GM13977 (cell line): ENCODE measurements around the gene DGKZ.

ENCODE experiments used
- DNase-seq: peaks from one replicate; pipeline ENCODE4 v3.0.0; 2012; ENCODE audit warnings: low spot score
- in situ Hi-C: fragments of 300-500 bp; cut with MboI; formaldehyde crosslinking; loops from one replicate; pipeline ENCODE4 v1.12.0; 2022; ENCODE audit warnings: low sequenced_read_pairs, low pct_unique_long_range_greater_than_20kb, mixed read lengths, inconsistent platforms; ENCODE audit not compliant: unreplicated experiment
- TF ChIP-seq, protein P1 (sequence below): IDR thresholded peaks from 2 replicates; pipeline ENCODE4 v1.5.1; 2012; ENCODE audit warnings: mild to moderate bottlenecking, control low read depth; ENCODE audit not compliant: insufficient read depth; ENCODE audit errors: extremely low read depth, missing control alignments

DGKZ gene

DNA sequence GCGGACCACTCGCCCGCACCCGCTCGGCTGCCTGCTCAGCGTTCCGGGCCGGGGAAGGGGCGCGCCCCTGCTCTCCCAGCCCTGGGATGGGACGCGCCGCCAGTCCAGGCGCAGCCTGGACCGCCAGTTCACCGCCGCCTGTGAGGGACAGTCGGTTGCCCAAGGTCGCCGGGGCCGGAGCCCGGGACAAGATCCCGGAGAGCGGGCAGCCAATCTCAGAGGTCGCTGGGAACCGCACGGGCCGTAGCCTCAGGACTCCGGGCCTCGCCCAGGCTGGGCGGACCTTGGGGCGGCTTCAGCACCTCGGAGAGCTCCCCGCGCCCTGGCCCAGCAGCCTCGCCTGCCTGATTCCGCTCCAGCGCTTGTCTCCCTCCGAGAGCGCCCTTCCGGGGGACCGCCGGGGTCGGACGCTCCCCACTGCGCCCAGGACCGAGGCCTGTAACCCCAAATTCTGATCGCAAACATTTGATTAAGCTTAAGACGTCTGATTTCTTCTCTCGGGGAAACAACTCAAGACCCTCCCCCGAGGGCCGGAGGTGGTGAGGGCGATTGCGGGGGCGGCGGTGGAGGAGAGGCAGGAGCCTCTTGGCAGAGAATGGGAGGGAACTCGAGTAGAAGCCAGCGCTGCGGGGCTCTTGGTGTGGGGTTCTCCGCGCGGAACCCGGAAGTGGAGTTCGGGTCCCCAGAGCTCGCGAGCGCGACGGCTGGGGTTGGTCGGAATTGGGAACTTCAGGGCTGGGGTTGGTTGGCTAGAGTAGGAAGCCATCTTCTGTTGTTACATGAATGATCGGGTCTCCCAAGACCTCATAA is 45.4 kb downstream of the DGKZ start:
- TF ChIP-seq, protein P1, sequence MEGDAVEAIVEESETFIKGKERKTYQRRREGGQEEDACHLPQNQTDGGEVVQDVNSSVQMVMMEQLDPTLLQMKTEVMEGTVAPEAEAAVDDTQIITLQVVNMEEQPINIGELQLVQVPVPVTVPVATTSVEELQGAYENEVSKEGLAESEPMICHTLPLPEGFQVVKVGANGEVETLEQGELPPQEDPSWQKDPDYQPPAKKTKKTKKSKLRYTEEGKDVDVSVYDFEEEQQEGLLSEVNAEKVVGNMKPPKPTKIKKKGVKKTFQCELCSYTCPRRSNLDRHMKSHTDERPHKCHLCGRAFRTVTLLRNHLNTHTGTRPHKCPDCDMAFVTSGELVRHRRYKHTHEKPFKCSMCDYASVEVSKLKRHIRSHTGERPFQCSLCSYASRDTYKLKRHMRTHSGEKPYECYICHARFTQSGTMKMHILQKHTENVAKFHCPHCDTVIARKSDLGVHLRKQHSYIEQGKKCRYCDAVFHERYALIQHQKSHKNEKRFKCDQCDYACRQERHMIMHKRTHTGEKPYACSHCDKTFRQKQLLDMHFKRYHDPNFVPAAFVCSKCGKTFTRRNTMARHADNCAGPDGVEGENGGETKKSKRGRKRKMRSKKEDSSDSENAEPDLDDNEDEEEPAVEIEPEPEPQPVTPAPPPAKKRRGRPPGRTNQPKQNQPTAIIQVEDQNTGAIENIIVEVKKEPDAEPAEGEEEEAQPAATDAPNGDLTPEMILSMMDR: no peak
- DNase-seq: peak; percentile 98
- in situ Hi-C loops: loop anchor here (10.0 kb wide), 1 partner anchor 142 kb away; no protein-coding TSS in a partner anchor

DNA sequence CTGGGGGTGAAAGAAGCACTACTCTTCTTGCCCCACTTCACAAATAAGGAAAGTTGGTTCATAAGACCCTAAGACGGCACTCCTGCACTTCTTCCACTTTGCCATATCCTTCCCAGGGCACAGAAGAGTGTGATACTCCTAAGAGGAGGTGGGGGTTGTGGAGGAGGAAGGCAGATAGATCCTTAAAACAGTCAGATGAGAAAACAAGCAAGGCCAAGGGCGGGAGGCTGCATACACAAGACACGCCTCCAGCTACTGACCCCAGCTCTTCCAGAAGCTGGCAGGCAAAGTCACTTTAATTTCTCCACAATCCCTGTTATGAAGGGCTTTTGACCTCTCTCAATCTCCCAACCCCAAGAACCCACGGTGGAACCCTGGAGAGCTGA is 46.0 kb downstream of the DGKZ start:
- in situ Hi-C loops: loop anchor here (10.0 kb wide), 1 partner anchor 142 kb away; no protein-coding TSS in a partner anchor
- TF ChIP-seq, protein P1: no peak
- no peak for DNase-seq

DNA sequence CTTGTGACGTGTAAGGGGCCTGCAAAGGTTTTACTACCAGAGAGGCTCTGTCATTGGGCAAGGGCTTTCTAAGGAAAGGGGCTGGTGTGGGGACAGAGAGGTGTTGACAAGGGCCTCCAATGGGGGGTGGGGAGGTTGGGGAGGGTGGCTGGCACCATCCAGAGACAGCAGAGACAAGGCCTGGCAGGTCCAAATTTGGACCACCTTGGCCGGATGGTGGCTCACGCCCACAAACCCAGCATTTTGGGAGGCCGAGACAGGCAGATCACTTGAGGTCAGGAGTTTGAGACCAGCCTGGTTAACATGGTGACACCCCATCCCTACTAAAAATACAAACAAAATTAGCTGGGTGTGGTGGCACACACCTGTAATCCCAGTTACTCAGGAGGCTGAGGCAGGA is 46.5 kb downstream of the DGKZ start:
- TF ChIP-seq, protein P1: no peak
- no peak for DNase-seq
- in situ Hi-C loops: loop anchor here (10.0 kb wide), 1 partner anchor 141 kb away; no protein-coding TSS in a partner anchor

DNA sequence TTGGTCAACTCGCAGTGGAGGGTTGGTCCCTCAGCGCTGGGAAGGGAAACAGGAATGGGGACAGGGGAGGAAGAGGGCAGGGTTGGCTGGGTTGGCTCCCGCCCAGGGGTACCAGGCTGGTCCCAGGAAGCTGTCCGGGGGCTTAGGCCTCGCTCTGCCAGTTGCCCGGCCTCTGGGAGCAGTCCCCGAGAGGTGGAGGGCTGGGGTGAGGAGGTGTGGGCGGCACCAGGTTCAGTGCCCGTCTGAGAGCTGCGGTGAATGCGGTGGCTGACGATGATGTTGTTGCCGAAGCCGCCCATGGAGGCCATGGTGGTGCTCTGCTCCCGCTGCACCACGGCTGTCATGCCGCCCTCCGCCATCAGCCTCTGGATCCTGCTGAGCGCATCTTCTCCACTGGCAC is 50.3 kb downstream of the DGKZ start:
- TF ChIP-seq, protein P1: no peak
- DNase-seq: no peak
- in situ Hi-C loops: loop anchor here (10.0 kb wide), 1 partner anchor 137 kb away; no protein-coding TSS in a partner anchor

DNA sequence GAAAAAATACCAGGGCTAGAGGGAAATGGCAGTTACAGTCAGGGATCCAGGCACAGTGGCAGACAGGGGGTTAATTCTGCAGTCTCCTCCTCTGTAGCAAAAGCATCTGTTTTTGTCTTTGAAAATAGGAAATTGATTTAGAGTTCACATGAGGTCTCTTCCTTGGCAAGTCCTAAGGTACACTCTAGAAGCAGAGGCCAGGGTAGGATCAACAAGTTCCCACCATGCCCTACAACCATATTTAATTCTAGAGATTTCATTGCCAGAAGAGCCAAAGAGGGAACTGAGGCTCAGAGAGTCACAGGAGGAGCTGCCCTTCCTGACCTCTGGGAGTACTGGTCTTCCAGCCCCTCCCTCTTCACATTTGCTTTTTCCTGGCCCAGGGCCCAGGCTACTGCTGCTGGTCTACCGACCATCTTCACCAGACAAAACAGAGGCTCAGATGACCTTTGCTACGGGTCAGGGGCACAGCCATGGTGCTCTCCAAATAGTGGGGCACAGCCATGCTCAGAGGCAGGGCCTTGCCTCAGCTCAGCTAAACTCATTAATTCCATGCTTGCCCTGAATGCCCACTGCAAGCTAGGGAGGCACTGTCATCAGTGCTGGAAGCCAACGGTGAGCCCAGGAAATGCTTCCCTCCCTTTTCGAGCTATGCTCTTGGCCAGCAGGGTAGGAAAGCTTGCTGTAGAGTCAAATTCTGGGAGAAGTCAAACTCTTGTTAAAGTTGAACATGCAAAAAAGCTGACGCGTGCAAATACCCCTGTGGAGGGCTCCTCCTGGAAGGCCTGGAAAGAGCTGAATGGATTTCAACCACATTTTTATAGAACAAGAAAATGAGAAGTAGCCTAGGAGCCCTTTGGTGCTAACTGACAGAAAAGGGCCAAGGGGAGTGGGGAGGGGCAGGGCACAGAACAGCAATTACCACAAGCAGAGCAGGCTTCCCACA is 56.0 kb downstream of the DGKZ start:
- in situ Hi-C loops: no loop called here
- TF ChIP-seq, protein P1: no peak
- DNase-seq: no peak

DNA sequence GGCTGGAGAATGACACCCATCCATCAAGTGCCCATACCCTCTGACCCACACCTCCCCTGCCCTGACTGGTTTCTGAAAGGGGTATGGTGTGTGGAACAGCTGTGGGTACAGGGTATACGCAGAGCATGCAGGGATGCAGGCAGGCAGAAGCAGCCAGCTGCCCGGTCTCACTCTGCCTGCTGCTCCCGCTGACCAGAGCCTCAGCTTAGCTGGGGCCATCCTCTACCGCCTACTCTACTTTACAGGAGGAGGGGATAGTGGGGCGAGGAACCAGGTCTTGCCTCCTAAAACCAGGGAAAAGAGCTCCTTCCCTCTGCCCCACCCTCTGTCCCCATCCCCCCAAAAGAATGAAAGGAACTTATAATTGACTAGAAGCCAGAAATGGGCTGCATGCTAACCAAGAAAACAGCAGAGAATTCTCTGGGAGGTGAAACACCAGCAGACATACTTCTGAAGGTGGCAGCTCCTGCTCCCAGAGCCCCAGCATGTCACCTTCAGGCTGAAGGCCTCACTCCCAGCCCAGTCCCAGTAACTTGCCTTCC is 57.3 kb downstream of the DGKZ start:
- TF ChIP-seq, protein P1: no peak
- DNase-seq: no peak
- in situ Hi-C loops: no loop called here
